Ovary (tissue), 3 donors: ENCODE results near the gene UCHL5.

Source experiments
- CTCF ChIP-seq, 3 donors: fragments of 450-650 bp in 2 of 3; fragments of 200-600 bp in 1 of 3; IDR thresholded peaks; one replicate each; pipeline versions ENCODE4 v1.5.1 to v1.8.0; 2016 to 2022; ENCODE audit warnings: antibody characterized with exemption in 3 of 3, mild to moderate bottlenecking in 1 of 3
- EP300 ChIP-seq: sonication (generic); formaldehyde crosslinking; IDR thresholded peaks from one replicate; pipeline ENCODE4 v1.6.1; 2017; ENCODE audit warnings: antibody characterized with exemption
- POLR2A ChIP-seq: fragments of 450-650 bp; IDR thresholded peaks from one replicate; pipeline ENCODE4 v1.6.1; 2017; ENCODE audit warnings: antibody characterized with exemption, mild to moderate bottlenecking, moderate library complexity
- donor health status: DM: no; HTN: no; CAD: no.

GRCh38 chr1:192968323-192968722 is 90.8 kb downstream of the UCHL5 start:
- no peak for TF ChIP-seq CTCF (IDR thresholded peaks at IDR 0.05)
- no peak for TF ChIP-seq POLR2A
- no peak for TF ChIP-seq EP300
